GM12872 (cell line): ENCODE data around the gene PHLDB3.

ENCODE experiments used
- TF ChIP-seq, protein P1 (sequence below): IDR thresholded peaks from 3 replicates; pipeline ENCODE4 v1.5.1; 2011; ENCODE audit warnings: low read depth, mild to moderate bottlenecking, low read length, moderate library complexity; ENCODE audit not compliant: insufficient read depth

The PHLDB3 gene

DNA sequence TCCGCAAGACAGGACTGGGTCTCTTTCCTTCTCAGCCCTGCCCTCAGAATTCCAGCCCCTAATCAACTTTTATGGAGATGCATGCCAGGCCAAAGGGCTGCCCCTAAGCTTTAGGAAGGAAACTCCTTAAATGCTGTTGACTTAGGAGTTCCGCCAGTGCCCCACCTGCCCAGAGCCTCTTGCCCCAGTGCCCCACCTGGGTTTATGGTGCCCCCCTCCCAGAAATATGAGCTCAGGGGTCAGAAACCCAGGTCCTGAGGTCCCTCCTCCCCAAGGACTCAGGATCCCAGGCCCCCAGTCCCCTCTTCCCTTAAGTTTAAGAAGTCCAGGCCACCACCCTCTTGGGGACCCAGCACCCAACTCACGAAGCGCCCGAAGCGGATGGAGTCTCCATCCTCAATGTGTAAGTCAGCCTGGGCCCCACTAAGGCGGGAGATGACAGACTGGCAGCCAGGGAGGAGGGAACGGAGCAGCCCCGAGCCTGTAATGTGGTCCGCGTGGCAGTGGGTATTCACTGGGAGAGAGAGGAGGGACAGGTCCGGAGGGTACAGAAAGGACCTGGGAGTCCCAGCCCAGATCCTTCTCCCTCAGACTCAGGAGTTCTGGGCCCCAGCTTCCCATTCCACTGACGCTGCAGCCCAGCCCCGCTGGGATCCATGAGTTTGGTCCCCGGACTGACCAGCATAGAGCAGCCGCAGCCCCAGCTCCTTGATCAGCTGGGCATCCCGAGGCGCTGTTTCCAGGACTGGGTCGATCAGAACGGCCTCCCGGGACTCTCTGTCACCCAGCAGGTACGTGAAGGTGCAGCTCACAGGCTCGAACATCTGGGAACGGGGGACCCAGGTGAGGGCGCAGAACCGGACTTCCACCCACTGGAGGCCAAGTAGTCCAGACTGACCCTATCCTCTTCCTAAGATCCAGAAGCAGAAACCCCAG, 21.6 kb upstream of the PHLDB3 start:
- TF ChIP-seq, protein P1, sequence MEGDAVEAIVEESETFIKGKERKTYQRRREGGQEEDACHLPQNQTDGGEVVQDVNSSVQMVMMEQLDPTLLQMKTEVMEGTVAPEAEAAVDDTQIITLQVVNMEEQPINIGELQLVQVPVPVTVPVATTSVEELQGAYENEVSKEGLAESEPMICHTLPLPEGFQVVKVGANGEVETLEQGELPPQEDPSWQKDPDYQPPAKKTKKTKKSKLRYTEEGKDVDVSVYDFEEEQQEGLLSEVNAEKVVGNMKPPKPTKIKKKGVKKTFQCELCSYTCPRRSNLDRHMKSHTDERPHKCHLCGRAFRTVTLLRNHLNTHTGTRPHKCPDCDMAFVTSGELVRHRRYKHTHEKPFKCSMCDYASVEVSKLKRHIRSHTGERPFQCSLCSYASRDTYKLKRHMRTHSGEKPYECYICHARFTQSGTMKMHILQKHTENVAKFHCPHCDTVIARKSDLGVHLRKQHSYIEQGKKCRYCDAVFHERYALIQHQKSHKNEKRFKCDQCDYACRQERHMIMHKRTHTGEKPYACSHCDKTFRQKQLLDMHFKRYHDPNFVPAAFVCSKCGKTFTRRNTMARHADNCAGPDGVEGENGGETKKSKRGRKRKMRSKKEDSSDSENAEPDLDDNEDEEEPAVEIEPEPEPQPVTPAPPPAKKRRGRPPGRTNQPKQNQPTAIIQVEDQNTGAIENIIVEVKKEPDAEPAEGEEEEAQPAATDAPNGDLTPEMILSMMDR: no peak

DNA sequence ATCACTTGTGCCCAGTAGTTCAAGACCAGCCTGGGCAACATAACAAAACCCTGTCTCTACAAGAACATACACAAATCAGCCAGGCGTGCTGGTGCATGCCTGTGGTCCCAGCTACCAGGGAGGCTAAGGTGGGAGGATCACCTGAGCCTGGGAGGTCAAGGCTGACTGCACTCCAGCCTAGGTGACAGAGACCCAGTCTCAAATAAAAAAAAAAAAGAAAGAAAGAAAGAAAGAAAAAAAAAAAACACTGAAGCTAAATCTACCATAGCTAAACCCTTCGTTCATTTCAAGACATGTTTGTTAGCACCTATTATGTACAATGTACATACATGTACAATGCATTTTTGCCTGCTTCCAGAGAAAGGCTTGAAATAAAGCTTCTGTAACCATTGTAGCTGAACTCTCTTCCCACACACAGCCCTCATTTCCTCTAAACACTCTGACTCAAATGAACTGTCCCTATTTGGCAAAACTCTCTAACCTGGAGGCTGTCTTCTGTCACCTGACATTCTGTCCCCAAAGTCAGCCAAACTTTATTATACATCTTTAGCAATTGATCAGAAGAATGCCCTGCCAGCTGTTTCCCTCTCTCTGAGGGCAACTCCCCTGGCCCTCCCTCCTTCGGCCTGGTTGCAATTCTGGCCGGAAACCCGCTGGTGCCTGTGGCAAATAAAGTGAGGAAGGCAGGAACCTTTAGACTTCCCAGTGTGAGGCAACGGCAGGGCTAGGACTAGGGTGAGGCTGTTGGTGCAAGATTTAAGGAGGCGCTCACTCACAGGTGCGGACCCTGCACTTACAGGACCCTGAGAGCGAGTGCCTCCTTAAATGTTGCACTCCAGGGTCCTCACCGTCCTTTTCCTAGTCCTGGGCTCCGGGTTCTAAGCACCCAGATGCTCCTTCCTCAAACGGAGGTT, 20.6 kb upstream of the PHLDB3 start:
- TF ChIP-seq, protein P1: no peak

DNA sequence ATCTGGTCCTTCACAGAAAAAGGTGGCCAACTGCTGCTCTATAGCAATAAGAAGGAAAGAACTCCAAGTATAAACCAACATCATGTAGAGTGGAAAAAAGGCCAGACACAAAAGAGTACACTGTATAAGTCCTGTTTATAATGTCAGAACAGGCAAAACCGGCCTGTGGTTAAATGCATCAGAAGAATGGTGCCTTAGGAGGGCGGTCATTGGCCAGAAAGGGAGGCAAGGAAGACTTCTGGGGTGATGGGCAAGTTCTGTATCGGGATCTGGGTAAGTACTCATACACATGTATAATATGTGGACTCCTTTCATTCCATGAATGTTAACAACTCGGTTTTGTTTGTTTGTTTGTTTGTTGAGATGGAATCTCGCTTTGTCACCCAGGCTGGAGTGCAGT, 18.4 kb upstream of the PHLDB3 start:
- TF ChIP-seq, protein P1: no peak

DNA sequence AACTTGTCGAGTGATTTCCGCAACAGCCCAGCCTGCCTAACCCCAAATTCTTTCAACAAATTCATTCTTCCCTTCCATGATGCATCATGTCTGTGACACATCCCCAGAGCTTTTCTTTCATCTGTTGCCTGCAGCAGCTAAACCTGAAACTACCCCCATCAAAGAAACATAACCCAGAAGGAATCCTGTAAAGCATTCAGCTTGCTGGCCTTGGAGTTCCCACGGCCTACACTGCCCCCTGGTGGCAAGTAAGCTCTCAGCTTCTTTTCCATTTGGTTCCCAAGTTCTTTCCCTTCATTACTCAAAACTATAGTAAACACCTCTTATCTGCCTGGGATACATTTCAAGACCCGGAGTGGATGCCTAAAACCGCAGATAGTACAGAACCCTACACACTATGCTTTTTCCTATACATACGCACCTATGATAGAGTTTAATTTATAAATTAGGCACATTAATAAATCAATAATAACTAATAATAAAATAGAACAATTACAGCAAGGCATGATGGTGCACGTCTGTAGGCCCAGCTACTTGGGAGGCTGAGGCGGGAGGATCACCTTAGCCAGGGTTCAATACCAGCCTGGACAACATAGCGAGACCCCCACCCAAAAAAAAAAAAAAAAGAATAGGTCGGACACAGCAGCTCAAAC, 15.0 kb upstream of the PHLDB3 start:
- TF ChIP-seq, protein P1: peak; percentile 89

DNA sequence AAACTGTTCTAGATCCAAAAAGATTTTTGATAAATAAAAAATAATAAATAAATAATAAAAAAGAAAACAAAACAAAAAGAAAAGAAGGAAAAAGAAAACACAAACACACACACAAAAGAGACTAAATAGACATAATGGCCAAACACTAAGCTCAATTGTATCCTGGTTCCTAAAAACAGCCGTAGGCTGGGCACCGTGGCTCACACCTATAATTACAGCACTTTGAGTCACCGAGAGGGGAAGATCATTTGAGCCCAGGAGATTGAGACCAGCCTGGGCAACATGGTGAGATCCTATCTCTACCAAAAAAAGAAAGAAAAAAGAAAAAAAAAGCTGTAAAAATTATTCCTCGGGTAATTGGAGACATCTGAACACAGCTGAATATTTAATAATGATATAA, 13.5 kb upstream of the PHLDB3 start:
- TF ChIP-seq, protein P1: no peak

DNA sequence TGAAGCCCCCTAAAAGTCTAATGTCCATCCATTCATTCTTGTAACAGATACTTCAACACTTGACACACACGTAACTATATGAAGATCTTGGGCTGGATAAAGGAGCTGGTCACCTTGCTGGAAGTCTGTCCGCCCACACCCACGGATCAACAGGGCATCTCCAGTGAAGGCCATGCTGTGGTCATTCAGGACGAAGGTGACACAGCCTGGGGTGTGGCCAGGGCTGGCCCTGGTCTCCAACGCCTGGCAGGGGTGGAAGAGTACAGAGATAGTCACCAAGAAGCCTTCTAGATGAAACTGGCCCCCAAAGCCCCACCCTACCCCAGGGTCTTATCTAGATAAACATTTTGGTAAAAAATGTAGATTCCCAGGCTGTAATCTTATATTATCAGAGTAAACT, 6.8 kb upstream of the PHLDB3 start:
- TF ChIP-seq, protein P1: no peak

DNA sequence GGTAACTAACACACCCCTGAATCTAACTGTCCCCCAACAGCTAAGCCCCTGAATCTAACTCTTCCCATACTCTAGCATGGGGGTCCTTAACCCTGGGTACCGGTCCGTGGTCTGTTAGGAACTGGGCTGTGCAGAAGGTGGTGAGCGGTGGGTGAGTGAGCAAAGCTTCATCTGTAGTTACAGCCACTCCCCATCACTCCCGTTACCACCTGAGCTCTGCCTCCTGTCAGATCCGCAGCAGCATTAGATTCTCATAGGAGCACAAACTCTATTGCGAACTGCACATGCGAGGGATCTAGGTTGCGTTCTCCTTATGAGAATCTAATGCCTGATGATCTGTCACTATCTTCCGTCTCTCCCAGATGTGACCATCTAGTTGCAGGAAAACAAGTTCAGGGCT, 6.2 kb upstream of the PHLDB3 start:
- TF ChIP-seq, protein P1: no peak
